ENCODE data around the gene TPK1.

TPK1 gene

DNA sequence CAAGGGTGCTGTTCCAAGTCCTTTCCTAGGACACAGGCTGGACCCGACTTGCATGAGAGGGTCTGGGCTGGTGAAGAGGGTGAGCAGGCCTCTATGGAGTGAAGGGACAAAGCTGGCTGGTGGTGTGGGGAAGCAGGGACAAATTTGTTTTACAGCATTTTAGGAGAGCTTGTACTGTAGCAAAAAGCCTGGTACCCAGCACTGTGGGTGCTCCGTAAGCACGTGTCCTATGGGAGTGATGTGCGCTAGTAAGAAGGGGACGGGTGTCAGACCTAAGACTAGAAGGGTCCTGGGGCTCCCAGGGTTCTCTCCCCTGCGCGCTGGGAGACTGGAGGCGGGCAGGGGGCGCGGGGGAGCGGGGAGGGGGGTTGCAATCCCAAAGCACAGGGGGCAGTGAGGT, 432.8 kb downstream of the TPK1 start:
- DNase-seq (ENCODE audit: extremely low read depth, low read depth) = no peak
- TF ChIP-seq, protein P1, sequence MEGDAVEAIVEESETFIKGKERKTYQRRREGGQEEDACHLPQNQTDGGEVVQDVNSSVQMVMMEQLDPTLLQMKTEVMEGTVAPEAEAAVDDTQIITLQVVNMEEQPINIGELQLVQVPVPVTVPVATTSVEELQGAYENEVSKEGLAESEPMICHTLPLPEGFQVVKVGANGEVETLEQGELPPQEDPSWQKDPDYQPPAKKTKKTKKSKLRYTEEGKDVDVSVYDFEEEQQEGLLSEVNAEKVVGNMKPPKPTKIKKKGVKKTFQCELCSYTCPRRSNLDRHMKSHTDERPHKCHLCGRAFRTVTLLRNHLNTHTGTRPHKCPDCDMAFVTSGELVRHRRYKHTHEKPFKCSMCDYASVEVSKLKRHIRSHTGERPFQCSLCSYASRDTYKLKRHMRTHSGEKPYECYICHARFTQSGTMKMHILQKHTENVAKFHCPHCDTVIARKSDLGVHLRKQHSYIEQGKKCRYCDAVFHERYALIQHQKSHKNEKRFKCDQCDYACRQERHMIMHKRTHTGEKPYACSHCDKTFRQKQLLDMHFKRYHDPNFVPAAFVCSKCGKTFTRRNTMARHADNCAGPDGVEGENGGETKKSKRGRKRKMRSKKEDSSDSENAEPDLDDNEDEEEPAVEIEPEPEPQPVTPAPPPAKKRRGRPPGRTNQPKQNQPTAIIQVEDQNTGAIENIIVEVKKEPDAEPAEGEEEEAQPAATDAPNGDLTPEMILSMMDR (IDR thresholded peaks at IDR 0.05; ENCODE audit: low read depth, low read length, missing control alignments) = no peak
- no peak overlapping the region for H3K4me3 ChIP-seq (replicated peaks; ENCODE audit: low read depth, low read length)

All from HFF-Myc (cell line).